ENCODE measurements around the gene THBS2. TPM values are rescaled to one million over a fixed set of nuclear protein-coding genes. Genes with fewer than 3 reads are reported as not detected.

Gene THBS2
- total RNA-seq, 2 donors from 2014 or later: 0.93 to 0.99 TPM

GRCh38 chr6:169188051-169188470, 65.6 kb downstream of the THBS2 start:
- 88% methylated on average over 4 to 9 of the region's 9 CpGs for WGBS, 2 experiments (ENCODE audit: insufficient coverage in 1 of 2, insufficient read length in 1 of 2)
- Histone ChIP-seq H3K4me1 (ENCODE audit: control insufficient read depth, insufficient read depth, low read length) (no peaks in the 10 kb centered on the region), H3K27ac (ENCODE audit: low read depth, low read length) (no peak overlapping the region), H3K27me3 (ENCODE audit: control insufficient read depth, insufficient read depth, low read length, poor library complexity, severe bottlenecking) (no peaks in the 10 kb centered on the region), H3K4me3 (ENCODE audit: low read length) (no peak overlapping the region), H3K9ac (ENCODE audit: extremely low read depth, low read length, poor library complexity, severe bottlenecking) (no peak overlapping the region), H3K36me3 (ENCODE audit: control insufficient read depth, insufficient read depth, low read length) (no peaks in the 10 kb centered on the region), H3K9me3 (ENCODE audit: control insufficient read depth, low read length) (peaks cover 6% of the 10 kb centered on the region)
- H3K4me1 Mint-ChIP-seq: no peaks in the 10 kb centered on the region
- no peak for TF ChIP-seq CTCF (conservative IDR thresholded peaks at IDR 0.05)
- no peaks in the 10 kb centered on the region for H3K36me3 Mint-ChIP-seq (ENCODE audit: low read depth)
- H3K27me3 Mint-ChIP-seq (ENCODE audit: insufficient read depth): no peaks in the 10 kb centered on the region
- H3K4me3 Mint-ChIP-seq: no peak overlapping the region
- peaks cover 2% of the 10 kb centered on the region for H3K9me3 Mint-ChIP-seq
- H3K27ac Mint-ChIP-seq: no peak overlapping the region
- DNase-seq: peak; percentile 39

- Histone ChIP-seq H3K9ac (ENCODE audit: extremely low read depth, low read length, poor library complexity, severe bottlenecking) (no peak overlapping the region), H3K27ac (ENCODE audit: low read depth, low read length) (no peak overlapping the region), H3K27me3 (ENCODE audit: control insufficient read depth, insufficient read depth, low read length, poor library complexity, severe bottlenecking) (no peaks in the 10 kb centered on the region), H3K9me3 (ENCODE audit: control insufficient read depth, low read length) (peaks cover 2% of the 10 kb centered on the region), H3K4me3 (ENCODE audit: low read length) (no peak overlapping the region), H3K4me1 (ENCODE audit: control insufficient read depth, insufficient read depth, low read length) (no peaks in the 10 kb centered on the region), H3K36me3 (ENCODE audit: control insufficient read depth, insufficient read depth, low read length) (no peaks in the 10 kb centered on the region)
- no peaks in the 10 kb centered on the region for H3K36me3 Mint-ChIP-seq (ENCODE audit: low read depth)
- no peak overlapping the region for H3K27ac Mint-ChIP-seq
- no peak for TF ChIP-seq CTCF (conservative IDR thresholded peaks at IDR 0.05)
- H3K4me3 Mint-ChIP-seq: no peak overlapping the region
- H3K4me1 Mint-ChIP-seq: no peaks in the 10 kb centered on the region
- H3K9me3 Mint-ChIP-seq: peaks cover 2% of the 10 kb centered on the region
- no peaks in the 10 kb centered on the region for H3K27me3 Mint-ChIP-seq (ENCODE audit: insufficient read depth)
- WGBS, 2 experiments (ENCODE audit: insufficient coverage in 1 of 2, insufficient read length in 1 of 2): 89 to 97% methylated on average over 10 to 25 of the region's 25 CpGs
- DNase-seq: peak; percentile 15
These were observed 67.0 kb downstream of the THBS2 start for GRCh38 chr6:169186496-169187169.

GRCh38 chr6:169185692-169186485, 67.8 kb downstream of the THBS2 start:
- Mint-ChIP-seq H3K4me1 (no peaks in the 10 kb centered on the region), H3K36me3 (ENCODE audit: low read depth) (no peaks in the 10 kb centered on the region), H3K27ac (no peak overlapping the region), H3K4me3 (no peak overlapping the region), H3K9me3 (peaks cover 4% of the 10 kb centered on the region), H3K27me3 (ENCODE audit: insufficient read depth) (no peaks in the 10 kb centered on the region)
- no peaks in the 10 kb centered on the region for H3K4me1 ChIP-seq (ENCODE audit: control insufficient read depth, insufficient read depth, low read length)
- H3K36me3 ChIP-seq (ENCODE audit: control insufficient read depth, insufficient read depth, low read length): no peaks in the 10 kb centered on the region
- WGBS, 2 experiments (ENCODE audit: insufficient coverage in 1 of 2, insufficient read length in 1 of 2): 87 to 90% methylated on average over 22 to 26 of the region's 26 CpGs
- H3K27me3 ChIP-seq (ENCODE audit: control insufficient read depth, insufficient read depth, low read length, poor library complexity, severe bottlenecking): no peaks in the 10 kb centered on the region
- H3K9me3 ChIP-seq (ENCODE audit: control insufficient read depth, low read length): no peaks in the 10 kb centered on the region
- DNase-seq: peak; percentile 34
- TF ChIP-seq CTCF (conservative IDR thresholded peaks at IDR 0.05): peak; percentile 11
- no peak overlapping the region for H3K27ac ChIP-seq (ENCODE audit: low read depth, low read length)
- no peak overlapping the region for H3K9ac ChIP-seq (ENCODE audit: extremely low read depth, low read length, poor library complexity, severe bottlenecking)
- no peak overlapping the region for H3K4me3 ChIP-seq (ENCODE audit: low read length)
